ENCODE measurements around the gene FKBP11.

DNA sequence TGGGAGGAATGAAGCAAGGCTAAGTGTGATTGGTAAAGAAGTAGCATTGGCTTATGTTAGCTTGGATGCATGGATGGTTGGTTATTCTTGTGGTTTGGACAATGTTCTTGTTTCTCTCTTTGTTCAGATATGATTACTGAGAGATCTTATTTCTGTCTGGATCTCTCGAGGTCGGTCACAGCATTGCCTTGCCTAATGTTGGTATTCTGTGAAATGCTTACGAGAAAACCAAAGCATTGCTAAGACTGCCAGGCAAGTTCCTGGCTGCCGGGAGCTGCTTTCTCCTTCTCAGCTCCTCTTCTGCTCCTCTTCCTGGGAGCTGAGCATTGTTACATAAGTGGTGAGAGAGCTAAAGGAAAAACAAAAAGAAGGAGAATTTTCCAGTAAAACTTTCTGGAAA lies 52.2 kb downstream of the FKBP11 start:
- TF ChIP-seq EZH2 (IDR thresholded peaks at IDR 0.05; ENCODE audit: low read depth), result no peak
- TF ChIP-seq, protein P1, sequence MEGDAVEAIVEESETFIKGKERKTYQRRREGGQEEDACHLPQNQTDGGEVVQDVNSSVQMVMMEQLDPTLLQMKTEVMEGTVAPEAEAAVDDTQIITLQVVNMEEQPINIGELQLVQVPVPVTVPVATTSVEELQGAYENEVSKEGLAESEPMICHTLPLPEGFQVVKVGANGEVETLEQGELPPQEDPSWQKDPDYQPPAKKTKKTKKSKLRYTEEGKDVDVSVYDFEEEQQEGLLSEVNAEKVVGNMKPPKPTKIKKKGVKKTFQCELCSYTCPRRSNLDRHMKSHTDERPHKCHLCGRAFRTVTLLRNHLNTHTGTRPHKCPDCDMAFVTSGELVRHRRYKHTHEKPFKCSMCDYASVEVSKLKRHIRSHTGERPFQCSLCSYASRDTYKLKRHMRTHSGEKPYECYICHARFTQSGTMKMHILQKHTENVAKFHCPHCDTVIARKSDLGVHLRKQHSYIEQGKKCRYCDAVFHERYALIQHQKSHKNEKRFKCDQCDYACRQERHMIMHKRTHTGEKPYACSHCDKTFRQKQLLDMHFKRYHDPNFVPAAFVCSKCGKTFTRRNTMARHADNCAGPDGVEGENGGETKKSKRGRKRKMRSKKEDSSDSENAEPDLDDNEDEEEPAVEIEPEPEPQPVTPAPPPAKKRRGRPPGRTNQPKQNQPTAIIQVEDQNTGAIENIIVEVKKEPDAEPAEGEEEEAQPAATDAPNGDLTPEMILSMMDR (conservative IDR thresholded peaks at IDR 0.05), result no peak

Measured in PC-9 (cell line).